GM12892 (cell line): ENCODE measurements around the gene PAM16.

ENCODE experiments used
- POLR2A ChIP-seq: IDR thresholded peaks from 2 replicates; pipeline ENCODE4 v1.6.1; 2011; ENCODE audit warnings: low read depth, low read length, control low read depth
- POLR2AphosphoS5 ChIP-seq: IDR thresholded peaks from 2 replicates; pipeline ENCODE4 v1.6.1; 2011; ENCODE audit warnings: low read depth, low read length, control low read depth
- TAF1 ChIP-seq: IDR thresholded peaks from 2 replicates; pipeline ENCODE4 v1.6.1; 2011; ENCODE audit warnings: low read depth, mild to moderate bottlenecking, control low read depth, low read length, borderline replicate concordance

GRCh38 chr16:4341250-4341649, 9.9 kb downstream of the PAM16 start:
- TF ChIP-seq TAF1 (no peak), POLR2AphosphoS5 (no peak), POLR2A (no peak)
